ENCODE measurements around the gene RAPGEF6.
"Not testable (repeated sequence)": the region's sequence is repeated elsewhere in the genome, so short reads cannot be mapped to it uniquely, and the experiment has no call there.

RAPGEF6 gene

DNA sequence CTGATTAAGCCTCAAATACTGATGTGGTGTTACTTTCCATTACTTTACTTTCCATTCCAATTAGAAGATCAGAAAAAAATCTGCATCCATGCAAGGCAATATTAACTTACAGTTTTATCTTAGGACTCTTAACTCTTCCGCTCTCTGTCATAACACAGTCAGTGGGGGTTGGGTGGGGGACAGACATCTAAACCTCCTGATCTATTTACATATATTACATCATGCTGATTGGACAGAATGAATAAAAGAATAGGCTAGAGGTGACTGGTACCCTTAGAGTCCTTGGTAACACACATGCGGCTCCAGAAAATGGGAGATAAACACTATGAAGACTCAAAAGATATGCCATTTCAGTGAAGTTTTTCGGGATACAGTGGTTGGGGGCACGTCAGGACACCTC lies 27.6 kb downstream of the RAPGEF6 start:
- POLR2A ChIA-PET (ENCODE audit: low non-redundant PET) = no interaction called here
- no peak for DNase-seq (ENCODE audit: low spot score)
- CTCF ChIA-PET = no interaction called here
- TF ChIP-seq, protein P1, sequence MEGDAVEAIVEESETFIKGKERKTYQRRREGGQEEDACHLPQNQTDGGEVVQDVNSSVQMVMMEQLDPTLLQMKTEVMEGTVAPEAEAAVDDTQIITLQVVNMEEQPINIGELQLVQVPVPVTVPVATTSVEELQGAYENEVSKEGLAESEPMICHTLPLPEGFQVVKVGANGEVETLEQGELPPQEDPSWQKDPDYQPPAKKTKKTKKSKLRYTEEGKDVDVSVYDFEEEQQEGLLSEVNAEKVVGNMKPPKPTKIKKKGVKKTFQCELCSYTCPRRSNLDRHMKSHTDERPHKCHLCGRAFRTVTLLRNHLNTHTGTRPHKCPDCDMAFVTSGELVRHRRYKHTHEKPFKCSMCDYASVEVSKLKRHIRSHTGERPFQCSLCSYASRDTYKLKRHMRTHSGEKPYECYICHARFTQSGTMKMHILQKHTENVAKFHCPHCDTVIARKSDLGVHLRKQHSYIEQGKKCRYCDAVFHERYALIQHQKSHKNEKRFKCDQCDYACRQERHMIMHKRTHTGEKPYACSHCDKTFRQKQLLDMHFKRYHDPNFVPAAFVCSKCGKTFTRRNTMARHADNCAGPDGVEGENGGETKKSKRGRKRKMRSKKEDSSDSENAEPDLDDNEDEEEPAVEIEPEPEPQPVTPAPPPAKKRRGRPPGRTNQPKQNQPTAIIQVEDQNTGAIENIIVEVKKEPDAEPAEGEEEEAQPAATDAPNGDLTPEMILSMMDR (conservative IDR thresholded peaks at IDR 0.05; ENCODE audit: low read depth) = no peak
- H3K27ac ChIP-seq = no peak overlapping the region

GRCh38 chr5:131605086-131605485 lies 29.9 kb downstream of the RAPGEF6 start:
- ChIA-PET CTCF (no interaction called here), POLR2A (ENCODE audit: low non-redundant PET) (no interaction called here)
- no peak for DNase-seq (ENCODE audit: low spot score)
- no peak overlapping the region for H3K27ac ChIP-seq
- TF ChIP-seq, protein P1 (conservative IDR thresholded peaks at IDR 0.05; ENCODE audit: low read depth) = no peak

DNA sequence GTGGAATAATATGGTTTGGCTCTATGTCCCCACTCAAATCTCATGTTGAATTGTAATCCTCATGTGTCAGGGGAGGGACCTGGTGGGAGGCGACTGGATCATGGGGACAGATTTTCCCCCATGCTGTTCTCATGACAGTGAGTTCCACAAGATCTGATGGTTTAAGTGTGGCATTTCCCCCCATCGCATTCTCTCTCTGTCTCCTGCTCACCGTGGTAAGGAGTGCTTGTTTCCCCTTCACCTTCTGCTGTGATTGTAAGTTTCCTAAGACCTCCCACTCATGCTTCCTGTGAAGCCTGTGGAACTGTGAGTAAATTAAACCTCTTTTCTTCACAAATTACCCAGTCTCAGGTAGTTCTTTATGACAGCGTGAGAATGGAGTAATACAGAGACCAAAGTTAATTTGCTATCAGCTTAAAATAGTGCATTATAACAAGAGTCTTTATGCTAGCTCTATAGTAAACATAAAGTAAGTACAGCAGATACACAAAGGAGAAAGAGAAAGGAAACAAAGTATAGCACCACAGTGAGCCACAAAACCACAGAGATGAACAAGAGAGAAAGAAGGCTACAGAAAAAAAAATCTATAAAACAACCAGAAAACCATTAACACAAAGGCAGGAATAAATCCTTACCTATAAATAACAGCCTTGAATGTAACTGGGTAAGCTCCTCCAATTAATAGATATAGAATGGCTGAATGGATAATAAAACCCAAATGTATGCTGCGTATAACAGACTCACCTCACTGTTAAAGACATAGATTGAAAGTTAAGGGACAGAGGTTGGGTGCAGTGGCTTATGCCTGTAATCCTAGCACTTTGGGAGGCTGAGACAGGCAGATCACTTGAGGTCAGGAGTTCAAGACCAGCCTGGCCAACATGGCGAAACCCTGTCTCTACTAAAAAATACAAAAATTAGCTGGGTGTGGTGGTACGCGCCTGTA lies 39.7 kb downstream of the RAPGEF6 start:
- TF ChIP-seq, protein P1 (conservative IDR thresholded peaks at IDR 0.05; ENCODE audit: low read depth) = no peak
- ChIA-PET CTCF (interaction anchor here (0.7 kb wide), 1 partner anchor 171 kb away, joined by 5 read pairs; no protein-coding TSS in a partner anchor), POLR2A (ENCODE audit: low non-redundant PET) (interaction anchor here (0.7 kb wide), 1 partner anchor 24 kb away, joined by 3 read pairs; no protein-coding TSS in a partner anchor)
- H3K27ac ChIP-seq = no peak overlapping the region
- DNase-seq (ENCODE audit: low spot score) = no peak

- no peak overlapping the region for H3K27ac ChIP-seq
- DNase-seq (ENCODE audit: low spot score) = no peak
- TF ChIP-seq, protein P1 (conservative IDR thresholded peaks at IDR 0.05; ENCODE audit: low read depth) = no peak
- ChIA-PET CTCF (interaction anchor here (0.9 kb wide), 1 partner anchor 35 kb away, joined by 3 read pairs; no protein-coding TSS in a partner anchor), POLR2A (ENCODE audit: low non-redundant PET) (no interaction called here)
Observed at GRCh38 chr5:131593921-131594320, 41.1 kb downstream of the RAPGEF6 start.

GRCh38 chr5:131593436-131593835 lies 41.6 kb downstream of the RAPGEF6 start:
- CTCF ChIA-PET = interaction anchor here (0.6 to 0.9 kb wide), 2 partner anchors 32 to 35 kb away, joined by 3 read pairs; no protein-coding TSS in a partner anchor
- DNase-seq (ENCODE audit: low spot score); POLR2A ChIA-PET (ENCODE audit: low non-redundant PET); H3K27ac ChIP-seq: not testable (repeated sequence)

DNA sequence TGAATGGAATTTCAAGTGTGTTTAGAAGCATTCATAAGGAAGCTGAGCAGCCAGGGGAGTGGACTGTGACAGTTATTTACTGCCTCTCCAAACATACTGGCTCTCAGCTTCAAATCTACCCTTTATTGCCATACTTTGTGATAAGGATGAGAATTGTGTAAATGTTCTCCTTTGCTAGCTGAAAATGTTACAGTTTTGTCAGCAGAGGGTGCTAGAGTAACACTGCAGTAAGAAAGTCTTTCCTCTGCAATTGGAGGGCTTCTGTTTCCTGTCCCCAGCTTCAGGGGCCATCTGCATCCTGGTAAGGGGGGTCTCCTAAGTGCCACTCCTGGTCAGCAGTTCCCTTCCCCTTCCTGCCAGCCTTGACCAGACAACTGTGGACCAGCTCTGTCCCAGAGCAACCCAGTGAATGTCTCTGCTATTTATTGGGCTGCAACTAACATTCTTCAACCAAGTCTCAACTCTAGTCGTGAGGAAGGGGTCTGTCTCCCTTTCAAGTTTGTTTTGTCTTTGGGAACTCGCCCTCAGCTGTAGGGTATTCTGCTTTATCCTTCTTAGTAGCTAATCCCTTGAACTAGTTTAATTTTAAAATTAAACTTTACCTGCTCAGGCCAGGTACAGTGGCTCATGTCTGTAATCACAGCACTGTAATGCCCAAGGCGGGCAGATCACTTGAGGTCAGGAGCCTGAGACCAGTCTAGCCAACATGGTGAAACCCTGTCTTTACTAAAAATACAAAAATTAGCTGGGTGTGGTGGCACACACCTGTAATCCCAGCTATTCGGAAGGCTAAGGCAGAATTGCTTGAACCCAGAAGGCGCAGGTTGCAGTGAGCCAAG lies 45.3 kb downstream of the RAPGEF6 start:
- TF ChIP-seq, protein P1 (conservative IDR thresholded peaks at IDR 0.05; ENCODE audit: low read depth) = peak; percentile 93
- POLR2A ChIA-PET (ENCODE audit: low non-redundant PET) = interaction anchor here (0.7 kb wide), 1 partner anchor 133 kb away, joined by 8 read pairs; no protein-coding TSS in a partner anchor
- H3K27ac ChIP-seq = no peak overlapping the region
- peak; percentile 59 for DNase-seq (ENCODE audit: low spot score)
- CTCF ChIA-PET = interaction anchor here (0.5 to 2.3 kb wide), 40 partner anchors 10 to 1464 kb away, joined by 3 to 35 read pairs (median 3); no protein-coding TSS in a partner anchor

All from RWPE1 (cell line).